CD4-positive, alpha-beta T cell treated with Interleukin-17A for 1 hour (primary cell): Measurements from ENCODE around the gene SNTG2.

Experiments used
- DNase-seq: peaks from one replicate; pipeline ENCODE4 v3.0.0-alpha.2; 2020

SNTG2 gene

GRCh38 chr2:1154710-1155594 lies 204.3 kb downstream of the SNTG2 start:
- DNase-seq = no peak

GRCh38 chr2:1156059-1156458 lies 205.4 kb downstream of the SNTG2 start:
- no peak for DNase-seq

DNA sequence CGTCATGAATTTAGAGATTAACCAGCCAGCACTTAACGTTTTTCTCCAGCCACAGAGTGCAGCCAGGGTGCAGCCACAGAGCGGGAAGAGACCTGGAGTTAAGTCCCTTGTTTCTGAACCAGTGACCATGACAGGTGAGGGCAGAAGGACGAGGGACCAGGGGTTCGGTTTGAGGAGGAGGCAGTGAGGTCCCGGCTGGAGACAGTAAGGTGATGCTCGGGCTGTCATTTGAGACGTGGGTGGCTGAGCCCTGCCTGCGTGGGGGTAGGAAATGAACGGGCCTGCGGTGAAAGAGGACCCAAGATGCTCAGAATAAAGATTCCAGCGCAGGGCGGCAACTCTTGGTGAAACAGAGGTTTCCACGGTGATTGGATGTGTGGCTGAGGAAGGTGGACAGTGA lies 205.9 kb downstream of the SNTG2 start:
- DNase-seq = no peak

DNA sequence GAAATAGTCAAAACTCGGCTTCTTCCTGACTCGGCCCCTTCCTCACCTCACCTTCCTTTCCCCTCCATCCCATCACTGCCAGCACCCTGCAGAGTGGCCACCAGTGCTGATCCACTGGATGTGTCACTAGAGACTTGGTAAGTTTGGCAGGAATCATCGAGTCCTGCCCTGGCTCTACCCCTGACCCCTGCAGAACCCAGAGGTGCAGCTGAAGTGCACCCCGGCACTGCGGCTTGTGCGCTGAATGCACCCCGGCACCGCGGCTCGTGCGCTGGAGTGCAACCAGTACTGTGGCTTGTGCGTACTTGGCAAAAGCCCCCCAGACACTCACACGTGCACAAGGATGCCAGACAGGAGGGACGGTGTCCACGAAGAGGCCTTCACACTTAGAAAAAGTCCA lies 206.5 kb downstream of the SNTG2 start:
- DNase-seq = no peak

DNA sequence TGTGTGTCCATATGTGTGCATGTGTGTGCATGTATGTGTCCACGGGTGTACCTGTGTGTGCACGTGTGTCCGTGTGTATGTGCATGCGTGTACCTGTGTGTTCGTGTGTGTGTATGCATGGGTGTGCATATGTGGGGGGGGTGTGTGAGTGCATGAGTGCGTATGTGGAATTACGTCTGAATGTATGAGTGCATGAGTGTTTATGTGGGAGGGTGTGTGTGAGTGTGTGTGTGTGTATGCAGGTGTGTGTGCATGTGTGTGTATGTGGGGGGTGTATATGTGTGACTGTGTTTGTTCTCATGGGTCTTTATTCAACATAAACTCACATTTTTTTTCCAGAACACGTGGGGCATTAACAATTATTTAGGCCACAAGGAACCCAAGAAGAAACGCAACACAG lies 208.4 kb downstream of the SNTG2 start:
- DNase-seq = no peak

- no peak for DNase-seq
Measured at GRCh38 chr2:1162246-1162645, 211.6 kb downstream of the SNTG2 start.

DNA sequence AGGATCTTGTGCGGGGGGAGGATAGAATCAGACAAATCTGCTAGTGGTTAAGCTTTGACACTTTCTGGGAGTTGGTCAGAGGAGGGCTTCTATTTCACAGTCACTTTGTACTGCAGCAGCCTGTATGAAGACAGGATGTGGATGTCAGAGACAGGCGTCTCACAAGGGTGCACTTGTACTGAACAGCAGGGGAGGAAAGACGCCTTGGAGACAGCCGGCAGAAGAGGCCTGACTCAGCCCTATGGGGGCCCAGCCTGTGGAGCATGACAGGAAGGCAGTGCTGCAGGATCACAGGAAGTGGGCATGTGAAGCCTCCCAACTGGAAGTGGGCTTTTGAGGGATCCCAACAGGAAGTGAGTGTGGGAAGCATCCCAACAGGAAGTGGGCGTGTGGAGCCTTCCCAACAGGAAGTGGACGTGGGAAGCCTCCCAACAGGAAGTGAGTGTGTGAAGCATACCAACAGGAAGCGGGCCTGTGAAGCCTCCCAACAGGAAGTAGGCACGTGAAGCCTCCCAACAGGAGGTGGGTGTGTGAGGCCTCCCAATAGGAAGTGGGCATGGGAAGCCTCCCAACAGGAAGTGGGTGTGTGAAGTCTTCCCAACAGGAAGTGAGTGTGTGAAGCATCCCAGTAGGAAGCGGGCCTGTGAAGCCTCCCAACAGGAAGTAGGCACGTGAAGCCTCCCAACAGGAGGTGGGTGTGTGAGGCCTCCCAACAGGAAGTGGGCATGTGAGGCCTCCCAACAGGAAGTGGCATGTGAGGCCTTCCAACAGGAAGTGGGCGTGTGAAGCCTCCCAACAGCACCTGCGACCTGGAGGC lies 212.3 kb downstream of the SNTG2 start:
- DNase-seq = peak; percentile 25

DNA sequence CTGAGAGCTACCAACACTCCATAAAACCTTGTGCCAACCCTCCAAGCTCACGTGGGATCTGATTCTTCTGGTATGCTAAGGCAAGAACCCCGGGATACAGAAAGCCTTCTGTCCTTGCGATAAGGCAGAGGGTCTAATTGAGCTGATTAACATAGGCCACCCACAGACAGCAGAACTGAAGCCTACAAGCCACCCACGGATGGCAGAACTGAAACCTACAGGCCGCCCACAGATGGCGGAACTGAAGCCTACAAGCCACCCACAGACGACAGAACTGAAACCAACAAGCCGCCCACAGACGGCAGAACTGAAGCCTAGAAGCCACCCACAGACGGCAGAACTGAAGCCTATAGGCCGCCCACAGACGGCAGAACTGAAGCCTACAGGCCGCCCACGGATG lies 216.3 kb downstream of the SNTG2 start:
- DNase-seq = no peak

DNA sequence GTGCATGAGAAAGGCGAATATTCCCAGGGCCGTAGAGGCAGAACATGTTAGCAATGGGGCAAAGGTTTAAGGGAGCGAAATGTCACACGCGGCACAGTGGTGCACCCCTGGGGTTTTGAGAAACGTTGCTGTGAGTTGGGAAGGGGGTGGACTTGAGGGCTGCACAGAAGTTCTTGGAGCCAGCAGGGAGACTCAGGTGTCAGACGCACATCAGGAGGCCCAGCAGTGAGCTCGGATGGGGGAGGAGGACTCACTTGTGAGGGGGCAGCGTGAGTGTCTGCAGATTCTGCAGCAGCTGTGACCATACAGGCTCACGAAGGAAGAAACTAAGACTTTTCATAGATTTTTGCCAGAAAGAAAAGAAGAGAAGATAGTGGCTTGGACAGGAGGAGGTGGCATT lies 218.2 kb downstream of the SNTG2 start:
- DNase-seq = no peak

DNA sequence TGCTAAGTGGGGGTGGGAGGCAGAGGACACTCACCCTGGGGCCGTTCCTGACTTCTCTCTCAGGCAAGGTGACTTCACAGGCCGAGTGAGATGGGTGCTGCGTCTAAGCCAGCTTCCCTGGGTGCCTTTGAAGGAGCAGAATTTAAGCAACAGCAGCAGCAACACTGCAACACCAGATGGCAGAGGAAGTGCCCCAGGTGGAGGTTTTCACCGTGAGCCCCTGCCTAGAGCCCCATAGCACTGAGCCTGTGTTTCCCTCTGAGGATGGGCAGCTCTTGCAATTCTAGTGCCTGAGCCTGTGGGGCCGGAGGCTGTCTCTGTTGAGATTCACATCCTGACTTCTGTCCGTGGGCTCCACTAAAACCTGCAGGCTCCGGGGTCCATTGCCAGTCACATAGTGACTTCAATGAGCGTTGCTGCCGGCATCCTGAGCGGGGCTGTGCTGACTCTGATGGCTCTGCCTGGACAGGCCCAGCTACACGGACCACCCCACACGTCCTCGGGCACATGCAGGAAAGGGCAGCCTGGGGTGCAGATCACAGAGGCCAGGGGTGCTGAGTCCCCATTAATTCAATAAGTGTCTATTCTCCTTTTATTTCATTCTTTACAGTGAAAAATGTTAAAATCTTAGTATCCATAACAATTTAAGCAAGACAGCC lies 218.8 kb downstream of the SNTG2 start:
- DNase-seq = no peak

GRCh38 chr2:1170241-1170640 lies 219.6 kb downstream of the SNTG2 start:
- no peak for DNase-seq

DNA sequence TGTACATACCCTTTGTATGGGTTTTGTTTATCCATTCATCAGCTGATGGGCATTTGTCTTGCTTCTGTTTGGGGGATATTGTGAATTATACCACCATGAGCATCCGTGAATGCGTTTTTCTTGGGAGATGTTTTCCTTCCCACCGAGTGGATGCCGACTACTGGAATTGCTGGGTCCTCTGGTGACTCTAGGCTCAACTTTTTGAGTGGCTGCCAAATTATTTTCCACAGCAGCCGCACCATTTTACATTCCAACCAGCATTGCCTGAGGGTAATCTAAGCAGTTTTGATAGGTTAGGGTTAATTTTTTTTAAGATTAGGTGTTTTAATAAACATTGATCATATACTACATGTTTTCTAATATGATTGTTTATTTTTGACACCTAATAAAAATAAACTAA lies 220.1 kb downstream of the SNTG2 start:
- no peak for DNase-seq

DNA sequence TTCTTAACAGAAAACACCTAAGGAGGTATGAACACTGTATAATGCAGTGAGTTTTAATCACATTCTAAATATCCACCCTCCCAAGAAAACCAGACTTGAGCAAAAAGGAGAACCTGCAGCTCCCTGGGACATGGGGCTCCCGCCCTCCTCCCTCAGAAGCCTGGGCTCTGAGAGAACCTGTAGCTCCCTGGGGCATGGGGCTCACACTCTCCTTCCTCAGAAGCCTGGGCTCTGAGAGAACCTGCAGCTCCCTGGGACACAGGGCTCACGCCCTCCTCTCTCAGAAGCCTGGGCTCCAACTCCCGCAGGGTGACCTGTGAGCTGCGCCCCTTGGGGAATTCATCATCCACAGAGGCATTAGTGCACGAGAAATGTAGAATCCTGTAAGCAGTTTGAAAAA lies 222.9 kb downstream of the SNTG2 start:
- no peak for DNase-seq

DNA sequence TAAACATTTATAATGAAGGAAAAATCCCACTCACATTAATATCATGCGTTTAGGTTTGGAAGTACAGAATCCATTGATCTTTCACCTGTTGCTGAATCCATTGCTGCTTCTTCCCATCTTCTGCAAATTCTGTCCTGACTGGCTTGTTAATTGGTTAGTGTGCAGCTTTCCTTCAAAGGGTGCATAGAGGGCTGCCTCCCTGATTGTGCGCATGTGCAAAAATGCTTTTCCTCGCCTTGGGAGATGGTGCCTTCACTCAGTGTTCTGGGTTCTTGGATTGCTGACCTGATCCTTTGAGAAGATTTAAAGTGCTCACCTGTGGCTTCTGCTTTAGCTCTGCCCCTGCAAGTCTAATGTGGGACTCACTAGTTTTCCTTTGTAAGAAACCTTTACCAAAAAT lies 231.2 kb downstream of the SNTG2 start:
- DNase-seq = no peak

GRCh38 chr2:1183300-1183699 lies 232.7 kb downstream of the SNTG2 start:
- no peak for DNase-seq

DNA sequence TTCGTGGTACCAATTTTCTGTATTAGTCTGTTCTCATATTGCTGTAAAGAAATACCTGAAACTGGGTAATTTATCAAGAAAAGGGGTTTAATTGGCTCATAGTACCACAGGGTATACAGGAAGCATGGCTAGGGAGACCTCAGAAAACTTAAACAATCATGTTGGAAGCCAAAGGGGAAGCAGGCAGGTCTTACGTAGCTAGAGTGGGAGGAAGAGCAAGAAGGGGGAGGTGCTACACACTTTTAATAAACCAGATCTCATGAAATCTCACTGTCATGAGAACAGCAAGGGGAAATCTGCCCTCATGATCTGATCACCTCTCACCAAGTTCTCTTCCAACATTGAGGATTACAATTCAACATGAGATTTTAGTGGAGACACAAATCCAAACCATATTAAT lies 235.8 kb downstream of the SNTG2 start:
- no peak for DNase-seq

DNA sequence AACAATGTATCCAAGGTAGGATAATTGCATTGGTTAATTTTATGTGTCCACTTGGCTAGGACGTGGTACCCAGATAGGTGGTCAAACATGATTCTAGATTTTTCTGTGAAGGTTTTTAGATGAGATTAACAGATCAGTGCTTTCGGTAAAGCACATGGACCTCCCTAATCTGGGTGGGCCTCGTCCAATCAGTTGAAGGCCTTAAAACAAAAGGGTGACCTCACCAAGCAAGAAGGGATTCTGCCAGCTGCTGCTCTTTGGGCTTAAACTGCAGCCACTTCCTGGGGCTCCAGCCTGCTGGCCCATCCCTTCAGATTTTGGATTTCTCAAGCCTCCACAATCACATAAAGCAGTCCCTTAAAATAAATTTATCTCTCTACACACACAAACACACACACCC lies 236.5 kb downstream of the SNTG2 start:
- no peak for DNase-seq

- DNase-seq = no peak
Measured at GRCh38 chr2:1192121-1192520, 241.5 kb downstream of the SNTG2 start.

GRCh38 chr2:1193801-1194200 lies 243.2 kb downstream of the SNTG2 start:
- no peak for DNase-seq

DNA sequence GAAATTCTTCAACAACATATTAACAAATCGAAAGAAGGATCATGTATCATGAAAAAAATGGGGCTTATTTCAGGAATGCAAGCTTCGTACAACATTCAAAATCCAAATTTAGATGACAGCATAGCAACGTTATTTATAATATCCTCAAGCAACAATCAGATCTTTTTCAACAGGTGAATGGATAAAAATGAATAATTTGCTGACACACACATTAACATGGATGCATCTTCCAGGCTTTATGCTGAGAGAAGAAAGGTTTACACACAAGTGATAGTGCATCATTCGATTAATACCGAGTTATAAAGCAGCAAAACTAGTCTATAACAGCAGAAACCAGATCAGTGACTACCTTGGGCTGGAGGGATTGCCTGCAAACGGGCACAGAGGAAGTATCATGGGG lies 253.1 kb downstream of the SNTG2 start:
- no peak for DNase-seq

DNA sequence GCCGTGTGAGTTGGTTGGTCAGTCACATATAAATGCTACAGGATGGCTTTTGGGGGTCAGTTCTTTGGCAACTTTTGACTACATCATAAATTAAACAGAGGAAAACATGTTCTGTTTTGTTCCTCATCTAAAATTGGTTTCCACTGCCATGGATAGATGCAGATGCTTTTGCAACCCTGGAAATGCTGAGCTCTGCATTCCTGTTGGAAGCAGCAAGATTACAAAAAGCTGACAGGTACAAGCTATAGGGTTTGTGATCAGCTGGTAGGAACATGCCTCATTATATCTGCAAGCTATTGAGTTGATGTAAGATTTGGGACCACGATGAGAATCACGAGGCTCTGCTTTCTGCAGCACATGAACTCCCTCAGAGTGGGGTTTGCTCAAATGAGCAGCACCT lies 255.2 kb downstream of the SNTG2 start:
- DNase-seq = no peak

DNA sequence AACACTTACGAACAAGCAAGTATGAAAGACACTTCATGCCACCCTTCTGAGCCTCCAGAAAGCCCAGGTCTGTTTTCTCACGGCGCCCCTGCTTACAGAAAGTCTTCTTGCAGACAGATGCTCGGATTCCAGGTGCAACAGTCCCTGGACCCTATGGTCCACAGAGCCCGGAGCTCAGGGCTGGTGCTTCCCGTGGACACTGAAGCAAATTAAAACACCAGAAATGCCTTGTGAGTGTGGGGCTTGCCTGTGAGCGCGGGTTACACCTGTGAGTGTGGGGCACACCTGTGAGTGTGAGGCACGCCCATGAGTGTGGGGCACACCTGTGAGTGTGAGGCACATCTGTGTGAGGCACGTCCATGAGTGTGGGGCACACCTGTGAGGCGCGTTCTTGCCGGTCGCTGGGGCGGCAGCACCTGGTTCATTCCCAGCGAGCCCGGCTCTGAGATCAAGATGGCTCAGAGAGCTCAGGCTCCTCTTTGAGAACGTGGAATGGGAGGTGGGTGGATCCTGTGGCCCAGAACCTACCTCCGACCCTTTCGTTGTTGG lies 257.4 kb downstream of the SNTG2 start:
- no peak for DNase-seq

DNA sequence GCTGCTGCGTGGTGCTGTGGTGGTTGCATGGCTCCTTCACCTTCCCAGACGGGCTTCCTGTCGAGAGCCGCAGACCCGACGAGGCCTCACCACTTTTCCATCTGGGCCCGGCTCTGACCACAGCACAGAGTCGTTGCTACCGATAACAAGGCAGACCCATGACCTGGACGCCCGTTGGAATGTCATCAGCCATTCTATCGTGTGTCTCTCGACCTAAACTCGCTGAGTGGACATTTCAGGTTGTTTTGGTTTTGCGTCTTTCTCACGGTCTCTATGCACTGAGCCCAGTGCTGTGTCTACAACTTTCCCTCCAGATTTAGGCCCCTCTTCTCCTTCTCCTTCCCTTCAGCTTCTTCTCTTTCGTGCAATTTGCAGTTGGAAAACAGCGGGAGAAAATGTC lies 257.9 kb downstream of the SNTG2 start:
- no peak for DNase-seq
